Measurements from ENCODE around the gene POLR3E.

DNA sequence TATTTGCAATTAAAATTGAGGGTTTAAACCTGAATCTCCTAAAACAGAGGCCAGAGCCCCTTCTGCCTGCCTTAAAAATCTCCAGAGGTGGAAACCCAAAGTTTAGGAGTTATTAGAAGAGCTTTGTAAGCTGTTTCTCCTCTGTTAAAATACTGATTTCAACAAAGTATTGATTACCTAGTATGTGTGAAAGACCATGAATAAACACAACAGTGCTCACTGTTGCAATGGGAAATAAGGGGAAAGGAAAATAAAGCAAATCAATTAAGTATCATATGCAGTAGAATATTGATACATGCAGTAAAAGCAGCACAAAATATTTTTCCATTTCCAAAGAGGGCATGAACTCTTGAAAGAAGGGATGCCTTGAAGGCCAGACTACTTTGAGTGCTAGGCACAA, 62.5 kb downstream of the POLR3E start:
- no peak for TF ChIP-seq EZH2 (IDR thresholded peaks at IDR 0.05; ENCODE audit: insufficient read depth, low read length)
- TF ChIP-seq, protein P1, sequence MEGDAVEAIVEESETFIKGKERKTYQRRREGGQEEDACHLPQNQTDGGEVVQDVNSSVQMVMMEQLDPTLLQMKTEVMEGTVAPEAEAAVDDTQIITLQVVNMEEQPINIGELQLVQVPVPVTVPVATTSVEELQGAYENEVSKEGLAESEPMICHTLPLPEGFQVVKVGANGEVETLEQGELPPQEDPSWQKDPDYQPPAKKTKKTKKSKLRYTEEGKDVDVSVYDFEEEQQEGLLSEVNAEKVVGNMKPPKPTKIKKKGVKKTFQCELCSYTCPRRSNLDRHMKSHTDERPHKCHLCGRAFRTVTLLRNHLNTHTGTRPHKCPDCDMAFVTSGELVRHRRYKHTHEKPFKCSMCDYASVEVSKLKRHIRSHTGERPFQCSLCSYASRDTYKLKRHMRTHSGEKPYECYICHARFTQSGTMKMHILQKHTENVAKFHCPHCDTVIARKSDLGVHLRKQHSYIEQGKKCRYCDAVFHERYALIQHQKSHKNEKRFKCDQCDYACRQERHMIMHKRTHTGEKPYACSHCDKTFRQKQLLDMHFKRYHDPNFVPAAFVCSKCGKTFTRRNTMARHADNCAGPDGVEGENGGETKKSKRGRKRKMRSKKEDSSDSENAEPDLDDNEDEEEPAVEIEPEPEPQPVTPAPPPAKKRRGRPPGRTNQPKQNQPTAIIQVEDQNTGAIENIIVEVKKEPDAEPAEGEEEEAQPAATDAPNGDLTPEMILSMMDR (IDR thresholded peaks at IDR 0.05; ENCODE audit: insufficient read depth, low read depth, low read length) = no peak

Data from astrocyte (in vitro differentiated cells and primary cell).